GM21367 (cell line): ENCODE measurements around the gene TUBB8B.
"Not testable (repeated sequence)": the region's sequence is repeated elsewhere in the genome, so short reads cannot be mapped to it uniquely, and the experiment has no call there.

Experiments
- ATAC-seq: cut with Tn5 transposase; IDR thresholded peaks from one replicate; pipeline ENCODE4 v1.9.1; 2021; ENCODE audit not compliant: unreplicated experiment

The TUBB8B gene

GRCh38 chr18:13177-13576 is 36.2 kb downstream of the TUBB8B start:
- not testable (repeated sequence) for ATAC-seq

DNA sequence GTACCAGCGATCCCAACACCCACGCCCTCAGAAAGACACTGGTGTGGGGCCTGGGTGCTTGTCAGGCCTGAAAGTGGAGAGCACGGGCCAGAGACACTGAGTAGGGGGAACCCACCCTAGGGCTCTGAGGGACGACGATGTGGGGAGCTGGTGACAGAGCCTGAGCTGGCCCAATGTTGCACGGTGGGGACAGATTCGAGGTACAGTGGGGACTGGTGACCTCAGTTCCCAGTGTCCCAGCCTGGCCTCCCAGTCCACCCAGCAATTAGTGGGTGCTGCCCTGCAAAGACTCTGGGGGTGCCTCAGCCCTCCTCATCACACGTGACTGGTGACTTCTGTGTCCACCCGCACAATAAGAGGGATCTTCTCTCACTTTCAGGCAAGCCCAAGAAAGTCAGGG is 36.6 kb downstream of the TUBB8B start:
- not testable (repeated sequence) for ATAC-seq

DNA sequence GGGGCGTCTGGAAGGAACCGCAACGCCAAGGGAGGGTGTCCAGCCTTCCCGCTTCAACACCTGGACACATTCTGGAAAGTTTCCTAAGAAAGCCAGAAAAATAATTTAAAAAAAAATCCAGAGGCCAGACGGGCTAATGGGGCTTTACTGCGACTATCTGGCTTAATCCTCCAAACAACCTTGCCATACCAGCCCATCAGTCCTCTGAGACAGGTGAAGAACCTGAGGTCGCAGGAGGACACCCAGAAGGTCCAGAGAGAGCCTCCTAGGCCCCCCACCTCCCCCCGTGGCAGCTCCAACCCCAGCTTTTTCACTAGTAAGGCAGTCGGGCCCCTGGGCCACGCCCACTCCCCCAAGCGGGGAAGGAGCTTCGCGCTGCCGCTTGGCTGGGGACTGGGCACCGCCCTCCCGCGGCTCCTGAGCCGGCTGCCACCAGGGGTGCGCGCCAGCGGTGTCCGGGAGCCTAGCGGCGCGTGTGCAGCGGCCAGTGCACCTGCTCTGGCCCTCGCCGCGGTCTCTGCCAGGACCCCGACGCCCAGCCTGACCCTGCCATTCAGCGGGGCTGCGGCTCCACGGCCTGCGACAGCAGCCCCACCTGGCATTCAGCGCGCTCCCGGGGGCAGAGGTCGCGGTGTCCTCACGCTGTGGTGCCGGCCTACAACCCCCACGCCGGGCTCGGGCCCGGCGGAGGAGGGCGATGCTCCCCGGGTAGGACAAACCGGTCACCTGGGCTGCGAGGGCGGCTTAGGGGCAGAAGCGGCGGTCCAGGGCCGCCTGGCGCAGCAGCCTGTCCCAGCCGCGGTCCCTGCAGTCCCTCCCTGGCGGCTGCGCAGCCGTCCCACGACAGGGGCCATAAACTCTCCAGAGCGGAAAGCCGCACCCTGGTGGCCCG is 37.8 kb downstream of the TUBB8B start:
- not testable (repeated sequence) for ATAC-seq

DNA sequence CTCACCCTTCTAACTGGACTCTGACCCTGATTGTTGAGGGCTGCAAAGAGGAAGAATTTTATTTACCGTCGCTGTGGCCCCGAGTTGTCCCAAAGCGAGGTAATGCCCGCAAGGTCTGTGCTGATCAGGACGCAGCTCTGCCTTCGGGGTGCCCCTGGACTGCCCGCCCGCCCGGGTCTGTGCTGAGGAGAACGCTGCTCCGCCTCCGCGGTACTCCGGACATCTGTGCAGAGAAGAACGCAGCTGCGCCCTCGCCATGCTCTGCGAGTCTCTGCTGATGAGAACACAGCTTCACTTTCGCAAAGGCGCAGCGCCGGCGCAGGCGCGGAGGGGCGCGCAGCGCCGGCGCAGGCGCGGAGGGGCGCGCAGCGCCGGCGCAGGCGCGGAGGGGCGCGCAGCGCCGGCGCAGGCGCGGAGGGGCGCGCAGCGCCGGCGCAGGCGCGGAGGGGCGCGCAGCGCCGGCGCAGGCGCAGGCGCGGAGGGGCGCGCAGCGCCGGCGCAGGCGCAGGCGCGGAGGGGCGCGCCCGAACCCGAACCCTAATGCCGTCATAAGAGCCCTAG is 38.7 kb downstream of the TUBB8B start:
- not testable (repeated sequence) for ATAC-seq

GRCh38 chr18:9937-10336 is 39.5 kb downstream of the TUBB8B start:
- ATAC-seq: not testable (repeated sequence)
